HEK293 (cell line): ENCODE results near the gene GPER1.

Experiments used
- CTCF ChIP-seq: fragments of 450-650 bp; formaldehyde crosslinking; IDR thresholded peaks from 2 replicates; pipeline ENCODE4 v1.5.1; 2016; ENCODE audit warnings: missing biosample characterization, missing genetic modification characterization
- GFI1B ChIP-seq: fragments of 450-650 bp; formaldehyde crosslinking; IDR thresholded peaks from 2 replicates; pipeline ENCODE4 v1.5.1; 2016; ENCODE audit warnings: missing biosample characterization, missing genetic modification characterization
- INSM2 ChIP-seq: fragments of 450-650 bp; formaldehyde crosslinking; IDR thresholded peaks from 2 replicates; pipeline ENCODE4 v1.5.1; 2016; ENCODE audit warnings: missing biosample characterization, missing genetic modification characterization
- REST ChIP-seq: fragments of 450-650 bp; formaldehyde crosslinking; IDR thresholded peaks from 2 replicates; pipeline ENCODE4 v1.5.1; 2016; ENCODE audit warnings: missing biosample characterization, missing genetic modification characterization
- YY1 ChIP-seq: fragments of 450-650 bp; formaldehyde crosslinking; IDR thresholded peaks from 2 replicates; pipeline ENCODE4 v1.5.1; 2018; ENCODE audit warnings: missing biosample characterization, missing genetic modification characterization
- ZBTB10 ChIP-seq: fragments of 450-650 bp; formaldehyde crosslinking; IDR thresholded peaks from 2 replicates; pipeline ENCODE4 v1.5.1; 2016; ENCODE audit warnings: missing biosample characterization, missing genetic modification characterization
- ZBTB11 ChIP-seq: fragments of 450-650 bp; formaldehyde crosslinking; conservative IDR thresholded peaks from 2 replicates; pipeline ENCODE4 v1.5.1; 2016; ENCODE audit warnings: low read depth, missing biosample characterization, missing genetic modification characterization
- ZBTB7A ChIP-seq: fragments of 450-650 bp; formaldehyde crosslinking; IDR thresholded peaks from 2 replicates; pipeline ENCODE4 v1.5.1; 2016; ENCODE audit warnings: low read depth, missing biosample characterization, missing genetic modification characterization
- ZNF292 ChIP-seq: fragments of 450-650 bp; formaldehyde crosslinking; IDR thresholded peaks from 2 replicates; pipeline ENCODE4 v1.5.1; 2016; ENCODE audit warnings: low read depth, missing biosample characterization, missing genetic modification characterization, borderline replicate concordance
- ZNF302 ChIP-seq: fragments of 450-650 bp; formaldehyde crosslinking; IDR thresholded peaks from 2 replicates; pipeline ENCODE4 v1.5.1; 2016; ENCODE audit warnings: missing biosample characterization, missing genetic modification characterization, low read depth
- ZNF391 ChIP-seq: fragments of 450-650 bp; formaldehyde crosslinking; IDR thresholded peaks from 2 replicates; pipeline ENCODE4 v1.5.1; 2016; ENCODE audit warnings: low read depth, missing biosample characterization, missing genetic modification characterization, borderline replicate concordance
- ZNF544 ChIP-seq: fragments of 450-650 bp; formaldehyde crosslinking; IDR thresholded peaks from 2 replicates; pipeline ENCODE4 v1.5.0; 2017; ENCODE audit warnings: missing biosample characterization, missing genetic modification characterization
- ZNF792 ChIP-seq: fragments of 450-650 bp; formaldehyde crosslinking; IDR thresholded peaks from 2 replicates; pipeline ENCODE4 v1.5.1; 2016; ENCODE audit warnings: missing biosample characterization, missing genetic modification characterization
- ZXDB ChIP-seq: fragments of 450-650 bp; formaldehyde crosslinking; IDR thresholded peaks from 2 replicates; pipeline ENCODE4 v1.5.1; 2016; ENCODE audit warnings: missing biosample characterization, missing genetic modification characterization

- TF ChIP-seq ZXDB (tag by site-specific recombination) (no peak), YY1 (tag by site-specific recombination) (no peak), CTCF (tag by site-specific recombination) (no peak), REST (no peak), ZBTB11 (no peak), GFI1B (tag by site-specific recombination) (no peak), ZNF292 (tag by site-specific recombination) (no peak), ZNF391 (tag by site-specific recombination) (no peak), ZNF302 (tag by site-specific recombination) (no peak), ZNF792 (tag by site-specific recombination) (no peak), ZNF544 (tag by site-specific recombination) (no peak), INSM2 (no peak), ZBTB7A (no peak), ZBTB10 (tag by site-specific recombination) (no peak)
Measured at GRCh38 chr7:1131471-1132265, 43.8 kb downstream of the GPER1 start.
